NCI-H187 (cell line): ENCODE results near the gene GMCL1.
A peak's percentile ranks its signal among the peaks of the same experiment; 100 is the strongest.
"Not testable (repeated sequence)": the region's sequence is repeated elsewhere in the genome, so short reads cannot be mapped to it uniquely, and the experiment has no call there.

ENCODE experiments used
- DNase-seq, 2 experiments: peaks; one replicate each; lab custom pipeline; 2025; lab: John Stamatoyannopoulos, UW

Gene GMCL1

GRCh38 chr2:69829256-69830044 lies at the start of gene GMCL1:
TSS of gene GMCL1 (plus strand) at chr2:69829660. CDS start at chr2:69829893, 233 bp downstream.
- DNase-seq, result peak; percentile 93 to 97

GRCh38 chr2:69780921-69781320 lies 48.5 kb upstream of the GMCL1 start:
- DNase-seq, result no peak

GRCh38 chr2:69781321-69782248 lies 47.9 kb upstream of the GMCL1 start:
- DNase-seq, result no peak

- no peak for DNase-seq
Measured at GRCh38 chr2:69784228-69784627, 45.2 kb upstream of the GMCL1 start.

- no peak for DNase-seq
Measured at GRCh38 chr2:69785358-69785757, 44.1 kb upstream of the GMCL1 start.

- no peak for DNase-seq
Measured at GRCh38 chr2:69786052-69786560, 43.4 kb upstream of the GMCL1 start.

GRCh38 chr2:69789175-69789721 lies 40.2 kb upstream of the GMCL1 start:
- DNase-seq, result no peak

GRCh38 chr2:69789772-69790600 lies 39.5 kb upstream of the GMCL1 start:
- no peak for DNase-seq

GRCh38 chr2:69790601-69790959 lies 38.9 kb upstream of the GMCL1 start:
- no peak for DNase-seq

GRCh38 chr2:69791045-69791444 lies 38.4 kb upstream of the GMCL1 start:
- DNase-seq, result no peak

- DNase-seq, result no peak
Measured at GRCh38 chr2:69796174-69796573, 33.3 kb upstream of the GMCL1 start.

- DNase-seq, result no peak
Measured at GRCh38 chr2:69797235-69797634, 32.2 kb upstream of the GMCL1 start.

GRCh38 chr2:69797836-69798289 lies 31.6 kb upstream of the GMCL1 start:
- DNase-seq, result no peak

- DNase-seq, result no peak
Measured at GRCh38 chr2:69798290-69798908, 31.1 kb upstream of the GMCL1 start.

GRCh38 chr2:69798909-69799526 lies 30.4 kb upstream of the GMCL1 start:
- no peak for DNase-seq

- DNase-seq, result no peak
Measured at GRCh38 chr2:69801745-69802290, 27.6 kb upstream of the GMCL1 start.

GRCh38 chr2:69802781-69803367 lies 26.6 kb upstream of the GMCL1 start:
- DNase-seq, result not testable (repeated sequence)

- DNase-seq, result no peak
Measured at GRCh38 chr2:69804416-69804815, 25.0 kb upstream of the GMCL1 start.

- DNase-seq, result no peak
Measured at GRCh38 chr2:69805887-69806286, 23.6 kb upstream of the GMCL1 start.
